Left forelimb (tissue), 1 donor: Measurements from ENCODE around the gene MRFAP1L1.
A peak's percentile ranks its signal among the peaks of the same experiment; 100 is the strongest.
"Not testable (repeated sequence)": the region's sequence is repeated elsewhere in the genome, so short reads cannot be mapped to it uniquely, and the experiment has no call there.

Experiments
- DNase-seq: peaks from one replicate; pipeline ENCODE4 v3.0.0-alpha.2; 2018; ENCODE audit warnings: low spot score

Gene MRFAP1L1

GRCh38 chr4:6688879-6689505, 20.7 kb downstream of the MRFAP1L1 start:
- no peak for DNase-seq

- DNase-seq: no peak
Measured at GRCh38 chr4:6687947-6688878, 21.5 kb downstream of the MRFAP1L1 start.

- no peak for DNase-seq
Measured at GRCh38 chr4:6686104-6686787, 23.4 kb downstream of the MRFAP1L1 start.

GRCh38 chr4:6684656-6685055, 25.0 kb downstream of the MRFAP1L1 start:
- no peak for DNase-seq

- no peak for DNase-seq
Measured at GRCh38 chr4:6682862-6683590, 26.6 kb downstream of the MRFAP1L1 start.

- DNase-seq: no peak
Measured at GRCh38 chr4:6681191-6681590, 28.5 kb downstream of the MRFAP1L1 start.

- no peak for DNase-seq
Measured at GRCh38 chr4:6680372-6681034, 29.2 kb downstream of the MRFAP1L1 start.

GRCh38 chr4:6676722-6677558, 32.7 kb downstream of the MRFAP1L1 start:
- no peak for DNase-seq

GRCh38 chr4:6674500-6675149, 35.0 kb downstream of the MRFAP1L1 start:
- DNase-seq: no peak

- DNase-seq: peak; percentile 91
Measured at GRCh38 chr4:6673660-6674499, 35.8 kb downstream of the MRFAP1L1 start.

- DNase-seq: not testable (repeated sequence)
Measured at GRCh38 chr4:6673191-6673659, 36.4 kb downstream of the MRFAP1L1 start.

- not testable (repeated sequence) for DNase-seq
Measured at GRCh38 chr4:6672541-6673190, 37.0 kb downstream of the MRFAP1L1 start.

- no peak for DNase-seq
Measured at GRCh38 chr4:6672131-6672530, 37.5 kb downstream of the MRFAP1L1 start.

GRCh38 chr4:6671648-6672047, 38.0 kb downstream of the MRFAP1L1 start:
- no peak for DNase-seq

- DNase-seq: no peak
Measured at GRCh38 chr4:6668391-6668790, 41.3 kb downstream of the MRFAP1L1 start.

- no peak for DNase-seq
Measured at GRCh38 chr4:6665320-6665654, 44.4 kb downstream of the MRFAP1L1 start.

GRCh38 chr4:6663596-6664393, 45.9 kb downstream of the MRFAP1L1 start:
- DNase-seq: no peak

- no peak for DNase-seq
Measured at GRCh38 chr4:6662591-6662990, 47.1 kb downstream of the MRFAP1L1 start.
